HCT116 (cell line): ENCODE results near the gene ST6GAL2. TPM values are rescaled to one million over a fixed set of nuclear protein-coding genes. Genes with fewer than 3 reads are reported as not detected.

ENCODE experiments used
- ATAC-seq: fragments of 200-7000 bp; cut with Tn5 transposase; 2 replicates; pipeline ENCODE4 v1.9.1; 2020; ENCODE audit warnings: mild to moderate bottlenecking, moderate library complexity
- BruUV-seq: library from RNA; stranded (reverse); fragments of 400-500 nt; replicated peaks from 2 replicates; lab custom pipeline; 2021; lab: Mats Ljungman, UMichigan
- CTCF ChIA-PET: fragments of 300-600 bp; sonication (Branson Sonifier 250); formaldehyde crosslinking; loops from one replicate; lab custom pipeline; 2021; ENCODE audit warnings: antibody characterized with exemption; lab: Charles Lee
- POLR2A ChIA-PET: fragments of 300-600, 350-600 bp; sonication (Branson Sonifier 250); formaldehyde crosslinking; loops from one replicate; lab custom pipeline; 2021; ENCODE audit warnings: antibody characterized with exemption; lab: Charles Lee
- RAD21 ChIA-PET, 2 experiments: fragments of 300-600 bp; sonication (Branson Sonifier 250); formaldehyde crosslinking; loops; one replicate each; lab custom pipeline; 2023; ENCODE audit warnings: low total read pairs in 2 of 2; ENCODE audit not compliant: uncharacterized antibody in 2 of 2, unreplicated experiment in 2 of 2, low non-redundant PET in 1 of 2; lab: Charles Lee
- DNase-seq: peaks from one replicate; pipeline ENCODE4 v3.0.0-alpha.2; 2010; ENCODE audit warnings: low read depth, low spot score
- H2AFZ ChIP-seq: fragments of 200-600 bp; shearing (Covaris generic), sonication (generic); 2 replicates; pipeline ENCODE4 v1.6.1; 2017; ENCODE audit warnings: low read depth, mixed run types, mixed read lengths, antibody characterized with exemption, low read length; ENCODE audit not compliant: poor library complexity, severe bottlenecking
- H3K27ac ChIP-seq: 2 replicates; pipeline ENCODE4 v1.5.1; 2012; ENCODE audit warnings: low read depth, low read length
- H3K27me3 ChIP-seq: fragments of 200-600 bp; sonication (generic); 2 replicates; pipeline ENCODE4 v1.6.1; 2016; ENCODE audit warnings: mixed run types, low read length, mixed read lengths; ENCODE audit not compliant: insufficient read depth
- H3K36me3 ChIP-seq, 2 experiments: fragments of 200-500 bp in 1 of 2; fragments of 200-600 bp in 1 of 2; sonication (Bioruptor generic) in 1 of 2; sonication (generic) in 1 of 2; 2 replicates each; pipeline versions ENCODE4 v1.5.1 to v1.6.1; 2014 to 2016; ENCODE audit warnings: low read length in 2 of 2, inconsistent platforms in 1 of 2, mixed read lengths in 1 of 2, mixed run types in 1 of 2; ENCODE audit not compliant: insufficient read depth in 2 of 2, control insufficient read depth in 1 of 2
- H3K4me1 ChIP-seq, 2 experiments: fragments of 200-600 bp in 1 of 2; sonication (generic) in 1 of 2; 2 replicates each; pipeline versions ENCODE4 v1.5.1 to v1.6.1; 2012 to 2017; ENCODE audit warnings: low read length in 2 of 2, inconsistent platforms in 1 of 2, mild to moderate bottlenecking in 1 of 2, mixed read lengths in 1 of 2, mixed run types in 1 of 2, moderate library complexity in 1 of 2; ENCODE audit not compliant: insufficient read depth in 2 of 2, control insufficient read depth in 1 of 2
- H3K4me2 ChIP-seq: fragments of 200-600 bp; sonication (generic); 2 replicates; pipeline ENCODE4 v1.6.1; 2017; ENCODE audit warnings: mixed run types, low read length, mixed read lengths
- H3K4me3 ChIP-seq, 2 experiments: fragments of 200-600 bp in 1 of 2; sonication (generic) in 1 of 2; replicated peaks in 1 of 2; 2 replicates each; pipeline ENCODE4 v1.5.1; 2011 to 2016; ENCODE audit warnings: low read length in 2 of 2, control low read depth in 1 of 2, low read depth in 1 of 2, mild to moderate bottlenecking in 1 of 2, mixed read lengths in 1 of 2, mixed run types in 1 of 2
- H3K79me2 ChIP-seq: fragments of 200-600 bp; sonication (generic); 2 replicates; pipeline ENCODE4 v1.6.1; 2017; ENCODE audit warnings: mild to moderate bottlenecking, mixed run types, low read length, moderate library complexity, mixed read lengths; ENCODE audit not compliant: insufficient read depth
- H3K9ac ChIP-seq: fragments of 200-600 bp; sonication (generic); 2 replicates; pipeline ENCODE4 v1.6.1; 2016; ENCODE audit warnings: low read length, mixed read lengths
- H3K9me2 ChIP-seq: fragments of 200-600 bp; sonication (generic), shearing (Covaris generic); 2 replicates; pipeline ENCODE4 v1.6.1; 2017; ENCODE audit warnings: mixed run types, mild to moderate bottlenecking, moderate library complexity; ENCODE audit not compliant: insufficient read depth
- H3K9me3 ChIP-seq, 2 experiments: fragments of 200-500 bp in 1 of 2; fragments of 200-600 bp in 1 of 2; sonication (Bioruptor generic) in 1 of 2; sonication (generic) in 1 of 2; 2 replicates each; pipeline ENCODE4 v1.6.1; 2014 to 2017; ENCODE audit warnings: low read length in 2 of 2, mixed read lengths in 2 of 2, inconsistent platforms in 1 of 2, low read depth in 1 of 2, mild to moderate bottlenecking in 1 of 2, mixed run types in 1 of 2, moderate library complexity in 1 of 2; ENCODE audit not compliant: control insufficient read depth in 1 of 2, insufficient read depth in 1 of 2
- H4K20me1 ChIP-seq: fragments of 200-600 bp; sonication (generic), shearing (Covaris generic); 2 replicates; pipeline ENCODE4 v1.6.1; 2017; ENCODE audit warnings: mixed run types, mild to moderate bottlenecking, moderate library complexity; ENCODE audit not compliant: insufficient read depth
- CBX3 ChIP-seq: IDR thresholded peaks from 2 replicates; pipeline ENCODE4 v1.6.1; 2012; ENCODE audit warnings: low read depth
- CEBPB ChIP-seq: IDR thresholded peaks from 2 replicates; pipeline ENCODE4 v1.6.1; 2012; ENCODE audit warnings: low read depth
- EGR1 ChIP-seq: IDR thresholded peaks from 2 replicates; pipeline ENCODE4 v1.6.1; 2012; ENCODE audit warnings: low read depth
- EZH2phosphoT487 ChIP-seq: fragments of 200-600 bp; IDR thresholded peaks from 2 replicates; pipeline ENCODE4 v1.6.1; 2018; ENCODE audit warnings: antibody characterized with exemption, borderline replicate concordance
- JUND ChIP-seq: IDR thresholded peaks from 2 replicates; pipeline ENCODE4 v1.6.1; 2012
- MAX ChIP-seq: IDR thresholded peaks from 2 replicates; pipeline ENCODE4 v1.6.1; 2012
- POLR2A ChIP-seq: IDR thresholded peaks from 2 replicates; pipeline ENCODE4 v1.7.0; 2011; ENCODE audit warnings: borderline replicate concordance; ENCODE audit not compliant: insufficient read depth, insufficient read length; ENCODE audit errors: extremely low read depth
- RAD21 ChIP-seq: IDR thresholded peaks from 2 replicates; pipeline ENCODE4 v1.6.1; 2012; ENCODE audit warnings: low read depth, mild to moderate bottlenecking
- SIN3A ChIP-seq: IDR thresholded peaks from 2 replicates; pipeline ENCODE4 v1.6.1; 2012; ENCODE audit warnings: low read depth
- SP1 ChIP-seq: IDR thresholded peaks from 2 replicates; pipeline ENCODE4 v1.6.1; 2012; ENCODE audit warnings: low read depth
- SRF ChIP-seq: IDR thresholded peaks from 2 replicates; pipeline ENCODE4 v1.6.1; 2012; ENCODE audit warnings: low read depth
- TCF7L2 ChIP-seq: IDR thresholded peaks from 2 replicates; pipeline ENCODE4 v1.7.0; 2011; ENCODE audit warnings: borderline replicate concordance, inconsistent platforms; ENCODE audit not compliant: insufficient read depth, insufficient read length; ENCODE audit errors: extremely low read depth
- ZFX ChIP-seq: fragments of 450-650 bp; IDR thresholded peaks from 2 replicates; pipeline ENCODE4 v1.6.1; 2017
- ZNF274 ChIP-seq: fragments of 200-500 bp; sonication (Bioruptor generic); IDR thresholded peaks from 2 replicates; pipeline ENCODE4 v1.6.1; 2014; ENCODE audit warnings: mild to moderate bottlenecking, low read depth, low read length, inconsistent platforms
- intact Hi-C: fragments of 100-400 bp; cut with micrococcal nuclease; formaldehyde crosslinking; loops from 2 replicates; pipeline ENCODE4 v1.10.0; 2022
- total RNA-seq: library from RNA; stranded (reverse); gene quantifications from one replicate; pipeline ENCODE4 v1.2.1, GENCODE V29; 2021; ENCODE audit not compliant: unreplicated experiment
- TF ChIP-seq, protein P1 (sequence below): IDR thresholded peaks from 2 replicates; pipeline ENCODE4 v1.6.1; 2012; ENCODE audit warnings: low read depth
- TF ChIP-seq, protein P2 (sequence below): IDR thresholded peaks from 2 replicates; pipeline ENCODE4 v1.6.1; 2011; ENCODE audit warnings: mild to moderate bottlenecking, low read length, moderate library complexity; ENCODE audit not compliant: insufficient replicate concordance; ENCODE audit errors: extremely low read depth

ST6GAL2 gene
- total RNA-seq, 1 experiment from 2014 or later, result not detected

GRCh38 chr2:106812383-106812782 lies 73.6 kb downstream of the ST6GAL2 start:
- BruUV-seq, result no TSS peak

More at GRCh38 chr2:106812383-106812782, 73.6 kb downstream of the ST6GAL2 start:
- Histone ChIP-seq H3K9me2 (no peaks in the 10 kb centered on the region), H3K4me3 (no peak overlapping the region), H3K9me3 (peaks cover 0 to 8% of the 10 kb centered on the region in 2 experiments; a peak in 1 of 4 replicates), H3K27me3 (no peaks in the 10 kb centered on the region), H3K4me2 (no peak overlapping the region), H2AFZ (no peak overlapping the region), H3K79me2 (no peaks in the 10 kb centered on the region), H4K20me1 (no peaks in the 10 kb centered on the region), H3K36me3 (no peaks in the 10 kb centered on the region), H3K27ac (no peak overlapping the region)
- intact Hi-C loops, result no loop called here
- DNase-seq (no peak), ATAC-seq (no peak)
- CTCF ChIA-PET, result no interaction called here
- RAD21 ChIA-PET, result no interaction called here
- POLR2A ChIA-PET, result no interaction called here
- TF ChIP-seq SRF (no peak), MAX (no peak), SIN3A (no peak), ZFX (no peak), EZH2phosphoT487 (no peak), SP1 (no peak), RAD21 (no peak), EGR1 (no peak), CBX3 (no peak), TCF7L2 (no peak), JUND (no peak), CEBPB (no peak), ZNF274 (no peak), POLR2A (no peak)
- TF ChIP-seq, protein P1, sequence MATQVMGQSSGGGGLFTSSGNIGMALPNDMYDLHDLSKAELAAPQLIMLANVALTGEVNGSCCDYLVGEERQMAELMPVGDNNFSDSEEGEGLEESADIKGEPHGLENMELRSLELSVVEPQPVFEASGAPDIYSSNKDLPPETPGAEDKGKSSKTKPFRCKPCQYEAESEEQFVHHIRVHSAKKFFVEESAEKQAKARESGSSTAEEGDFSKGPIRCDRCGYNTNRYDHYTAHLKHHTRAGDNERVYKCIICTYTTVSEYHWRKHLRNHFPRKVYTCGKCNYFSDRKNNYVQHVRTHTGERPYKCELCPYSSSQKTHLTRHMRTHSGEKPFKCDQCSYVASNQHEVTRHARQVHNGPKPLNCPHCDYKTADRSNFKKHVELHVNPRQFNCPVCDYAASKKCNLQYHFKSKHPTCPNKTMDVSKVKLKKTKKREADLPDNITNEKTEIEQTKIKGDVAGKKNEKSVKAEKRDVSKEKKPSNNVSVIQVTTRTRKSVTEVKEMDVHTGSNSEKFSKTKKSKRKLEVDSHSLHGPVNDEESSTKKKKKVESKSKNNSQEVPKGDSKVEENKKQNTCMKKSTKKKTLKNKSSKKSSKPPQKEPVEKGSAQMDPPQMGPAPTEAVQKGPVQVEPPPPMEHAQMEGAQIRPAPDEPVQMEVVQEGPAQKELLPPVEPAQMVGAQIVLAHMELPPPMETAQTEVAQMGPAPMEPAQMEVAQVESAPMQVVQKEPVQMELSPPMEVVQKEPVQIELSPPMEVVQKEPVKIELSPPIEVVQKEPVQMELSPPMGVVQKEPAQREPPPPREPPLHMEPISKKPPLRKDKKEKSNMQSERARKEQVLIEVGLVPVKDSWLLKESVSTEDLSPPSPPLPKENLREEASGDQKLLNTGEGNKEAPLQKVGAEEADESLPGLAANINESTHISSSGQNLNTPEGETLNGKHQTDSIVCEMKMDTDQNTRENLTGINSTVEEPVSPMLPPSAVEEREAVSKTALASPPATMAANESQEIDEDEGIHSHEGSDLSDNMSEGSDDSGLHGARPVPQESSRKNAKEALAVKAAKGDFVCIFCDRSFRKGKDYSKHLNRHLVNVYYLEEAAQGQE, result no peak
- TF ChIP-seq, protein P2, sequence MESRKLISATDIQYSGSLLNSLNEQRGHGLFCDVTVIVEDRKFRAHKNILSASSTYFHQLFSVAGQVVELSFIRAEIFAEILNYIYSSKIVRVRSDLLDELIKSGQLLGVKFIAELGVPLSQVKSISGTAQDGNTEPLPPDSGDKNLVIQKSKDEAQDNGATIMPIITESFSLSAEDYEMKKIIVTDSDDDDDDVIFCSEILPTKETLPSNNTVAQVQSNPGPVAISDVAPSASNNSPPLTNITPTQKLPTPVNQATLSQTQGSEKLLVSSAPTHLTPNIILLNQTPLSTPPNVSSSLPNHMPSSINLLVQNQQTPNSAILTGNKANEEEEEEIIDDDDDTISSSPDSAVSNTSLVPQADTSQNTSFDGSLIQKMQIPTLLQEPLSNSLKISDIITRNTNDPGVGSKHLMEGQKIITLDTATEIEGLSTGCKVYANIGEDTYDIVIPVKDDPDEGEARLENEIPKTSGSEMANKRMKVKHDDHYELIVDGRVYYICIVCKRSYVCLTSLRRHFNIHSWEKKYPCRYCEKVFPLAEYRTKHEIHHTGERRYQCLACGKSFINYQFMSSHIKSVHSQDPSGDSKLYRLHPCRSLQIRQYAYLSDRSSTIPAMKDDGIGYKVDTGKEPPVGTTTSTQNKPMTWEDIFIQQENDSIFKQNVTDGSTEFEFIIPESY, result no peak
- TF ChIP-seq, all 23 proteins: peak for 0
- H3K4me1 ChIP-seq, result no peaks in the 10 kb centered on the region
- no peak overlapping the region for H3K9ac ChIP-seq
